GM18498 (cell line): ENCODE results near the gene KIAA1671.
"Not testable (repeated sequence)": the region's sequence is repeated elsewhere in the genome, so short reads cannot be mapped to it uniquely, and the experiment has no call there.

Experiments
- ATAC-seq: cut with Tn5 transposase; IDR thresholded peaks from one replicate; pipeline ENCODE4 v1.9.1; 2021; ENCODE audit warnings: mild to moderate bottlenecking, moderate library complexity; ENCODE audit not compliant: unreplicated experiment

Gene KIAA1671

GRCh38 chr22:25212337-25212736, 259.8 kb downstream of the KIAA1671 start:
- ATAC-seq = no peak

DNA sequence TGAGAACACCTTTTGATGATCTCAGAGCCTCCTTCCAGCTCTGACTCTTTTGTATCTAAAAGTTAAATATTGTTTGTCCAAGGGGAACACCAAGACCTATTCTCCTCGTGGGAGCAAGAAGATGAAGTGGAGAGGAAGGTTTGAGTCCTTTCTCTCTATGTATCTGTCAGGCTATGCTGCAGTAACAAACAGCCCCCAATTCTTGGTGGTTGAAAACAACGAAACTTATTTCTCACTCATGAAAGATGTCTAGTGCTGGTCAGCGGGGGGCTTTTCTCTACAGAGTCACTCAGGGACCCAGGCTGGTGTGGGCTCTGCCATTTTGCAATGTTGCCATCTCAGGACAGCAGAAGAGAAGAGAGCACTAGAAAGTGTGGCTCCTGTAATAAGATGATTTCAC, 260.7 kb downstream of the KIAA1671 start:
- ATAC-seq = no peak

- ATAC-seq = no peak
Observed at GRCh38 chr22:25216230-25216629, 263.7 kb downstream of the KIAA1671 start.

- ATAC-seq = no peak
Observed at GRCh38 chr22:25219211-25219689, 266.7 kb downstream of the KIAA1671 start, which contains the start of gene CRYBB2. TSS of gene CRYBB2 (plus strand) at chr22:25219639. CDS start at chr22:25221430, 1,791 bp downstream.

DNA sequence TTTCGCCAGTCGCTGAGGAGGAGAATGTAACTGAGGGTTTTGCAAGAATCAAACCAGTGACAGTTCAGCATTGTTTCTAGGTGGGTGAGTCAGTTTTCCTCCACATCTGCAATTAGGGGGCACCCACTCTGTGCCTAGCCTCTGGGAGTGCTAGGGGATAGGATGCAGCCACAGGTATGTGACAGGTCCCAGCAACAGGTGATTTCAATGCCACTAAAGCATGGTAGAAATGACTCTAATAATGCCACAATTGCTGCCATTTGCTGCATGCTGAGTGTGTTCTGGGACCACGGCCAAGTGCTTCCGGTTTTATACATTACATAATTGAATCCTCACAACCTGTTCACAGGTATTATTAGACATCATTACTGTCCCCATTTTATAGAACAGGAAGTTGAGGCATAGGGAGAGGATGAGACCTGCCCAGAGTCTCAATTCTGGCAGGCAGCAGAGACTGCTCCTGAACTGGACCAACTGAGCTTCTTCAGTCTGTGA, 267.5 kb downstream of the KIAA1671 start:
- no peak for ATAC-seq

DNA sequence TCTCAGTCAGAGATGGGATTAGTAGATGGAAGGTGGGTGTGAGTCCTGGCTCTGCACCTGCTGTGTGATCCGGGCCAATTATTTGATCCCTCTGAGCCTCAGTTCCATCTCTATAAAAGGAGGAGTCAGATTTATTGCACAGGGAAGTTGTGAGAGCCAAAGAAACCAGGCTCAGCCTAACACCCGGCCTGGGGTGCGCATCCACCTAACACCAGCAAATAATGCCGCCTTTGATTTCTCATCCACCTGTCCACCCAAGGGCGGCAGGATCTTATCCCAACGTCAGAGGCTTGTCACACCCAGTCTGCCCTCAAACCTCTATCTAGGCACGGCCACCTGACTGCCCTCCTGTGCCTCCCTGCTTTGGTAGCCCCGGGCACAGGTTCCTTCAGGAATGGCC, 269.3 kb downstream of the KIAA1671 start:
- no peak for ATAC-seq

DNA sequence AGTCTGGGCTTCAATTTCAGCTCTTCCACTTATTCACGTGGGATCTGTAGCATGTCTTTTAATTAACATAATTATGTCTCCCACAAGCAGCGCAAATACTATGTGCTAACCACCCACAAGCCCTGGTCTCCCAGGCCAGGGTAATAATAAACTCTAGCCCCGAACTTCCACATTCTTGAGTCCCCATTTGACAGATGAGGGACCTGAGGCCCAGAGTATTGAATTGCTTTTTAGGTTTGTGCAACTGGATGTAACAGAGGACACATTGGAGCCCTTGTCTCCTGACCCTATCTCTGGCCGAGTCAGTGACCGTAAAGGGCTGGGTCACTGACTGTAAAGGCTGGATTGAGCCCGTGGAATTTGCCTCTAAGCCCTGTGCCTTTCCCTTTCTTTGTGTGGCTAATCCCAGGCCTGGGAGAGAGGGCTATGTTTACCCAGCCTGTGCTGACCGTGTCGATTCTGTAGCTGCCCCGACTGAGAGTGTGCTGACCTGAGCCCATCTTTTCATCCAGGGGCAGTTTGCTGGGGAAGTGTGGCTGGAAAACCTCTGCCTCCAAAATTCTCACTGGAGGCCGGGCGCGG, 270.8 kb downstream of the KIAA1671 start:
- ATAC-seq = no peak

GRCh38 chr22:25228822-25229221, 276.3 kb downstream of the KIAA1671 start:
- no peak for ATAC-seq

DNA sequence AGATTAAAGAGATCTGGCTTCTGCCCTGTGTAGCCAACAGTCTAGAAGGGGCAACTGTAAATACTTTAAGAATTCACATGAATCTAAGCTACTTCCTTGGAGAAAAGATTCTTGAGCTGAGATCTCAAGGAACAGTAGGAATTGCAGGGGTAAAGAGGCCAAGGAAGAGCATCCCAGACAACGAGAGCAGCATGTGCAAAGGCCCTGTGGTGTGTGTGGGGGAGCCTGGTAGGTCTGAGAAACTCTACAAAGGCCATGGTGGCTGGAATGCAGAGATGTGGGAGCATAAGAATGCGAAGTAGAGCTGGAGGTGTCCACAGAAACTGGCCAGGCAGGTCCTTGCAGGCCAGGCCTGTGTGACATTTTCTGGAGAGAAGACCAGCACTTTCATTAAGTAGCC, 278.2 kb downstream of the KIAA1671 start:
- ATAC-seq = not testable (repeated sequence)

GRCh38 chr22:25232301-25232700, 279.8 kb downstream of the KIAA1671 start:
- no peak for ATAC-seq

- not testable (repeated sequence) for ATAC-seq
Observed at GRCh38 chr22:25233706-25234105, 281.2 kb downstream of the KIAA1671 start.

- ATAC-seq = peak; percentile 76
Observed at GRCh38 chr22:25235547-25236290, 283.2 kb downstream of the KIAA1671 start.

DNA sequence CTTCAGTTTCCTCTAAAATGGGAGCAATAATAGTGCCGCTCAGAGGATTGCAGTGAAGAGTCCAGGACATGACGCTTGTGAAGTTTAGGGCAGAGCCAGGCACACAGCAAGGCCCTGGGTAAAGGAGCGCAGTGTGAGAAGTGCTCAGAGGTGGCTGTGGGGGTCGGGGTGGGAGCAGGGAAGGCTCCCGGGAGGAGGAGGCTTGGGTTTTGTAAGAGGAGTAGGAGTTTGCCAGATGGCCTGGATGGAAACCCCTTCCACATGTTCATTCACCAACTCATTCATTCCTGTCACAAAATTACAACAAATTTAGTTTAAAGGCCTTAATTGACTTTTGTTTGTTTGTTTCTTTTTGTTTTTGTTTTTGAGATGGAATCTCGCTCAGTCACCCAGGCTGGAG, 283.9 kb downstream of the KIAA1671 start:
- ATAC-seq = no peak

- no peak for ATAC-seq
Observed at GRCh38 chr22:25237503-25237902, 285.0 kb downstream of the KIAA1671 start.

DNA sequence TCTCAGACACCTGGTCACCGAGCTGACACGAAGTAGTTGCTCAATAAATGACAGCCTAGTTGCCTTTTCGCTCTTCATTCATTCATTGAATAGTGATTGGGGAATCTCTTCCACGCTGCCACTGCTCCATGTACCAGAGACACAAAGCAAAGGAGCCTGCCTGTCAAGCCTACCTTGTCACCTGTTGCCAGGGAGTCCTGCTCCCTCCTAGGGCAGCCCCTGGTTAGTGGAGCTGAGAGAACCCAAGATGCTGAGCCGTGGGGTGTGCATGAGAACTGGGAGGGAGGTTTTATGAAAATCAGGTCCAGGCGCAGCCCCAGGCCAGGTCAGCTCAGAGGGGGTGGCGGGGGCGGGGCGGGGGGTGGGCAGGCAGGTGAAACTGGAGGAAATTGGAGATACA, 285.5 kb downstream of the KIAA1671 start:
- ATAC-seq = not testable (repeated sequence)
